ENCODE data around the gene COLEC12.

The COLEC12 gene

GRCh38 chr18:267688-268552 lies 232.6 kb downstream of the COLEC12 start, which contains the start of gene THOC1:
Gene THOC1, minus strand, starts transcription at chr18:268047. Its CDS starts 28 bp downstream, at chr18:268019.
- peak; percentile 95 for DNase-seq

- DNase-seq: no peak
Measured at GRCh38 chr18:267380-267687, 233.2 kb downstream of the COLEC12 start.
